SIG-M5 treated with dmso at 0.1 percent for 504 hours (cell line): ENCODE results near the gene KMT2B.
"Not testable (repeated sequence)": the region's sequence is repeated elsewhere in the genome, so short reads cannot be mapped to it uniquely, and the experiment has no call there.

ENCODE experiments used
- DNase-seq: peaks from one replicate; lab custom pipeline; 2025; ENCODE audit not compliant: unreplicated experiment; lab: John Stamatoyannopoulos, UW

Gene KMT2B

GRCh38 chr19:35710784-35711723, 6.7 kb upstream of the KMT2B start:
- DNase-seq: no peak

- no peak for DNase-seq
Measured at GRCh38 chr19:35712567-35713505, 5.0 kb upstream of the KMT2B start.

- no peak for DNase-seq
Measured at GRCh38 chr19:35713506-35713850, 4.3 kb upstream of the KMT2B start.

GRCh38 chr19:35713904-35714495, 3.8 kb upstream of the KMT2B start:
- no peak for DNase-seq

GRCh38 chr19:35714601-35715354, 3.0 kb upstream of the KMT2B start:
- peak; percentile 46 for DNase-seq

- no peak for DNase-seq
Measured at GRCh38 chr19:35715355-35715809, 2.4 kb upstream of the KMT2B start.

GRCh38 chr19:35715981-35716800, 1.6 kb upstream of the KMT2B start:
- no peak for DNase-seq

GRCh38 chr19:35716801-35717664, 770 bp upstream of the KMT2B start:
- peak; percentile 94 for DNase-seq

GRCh38 chr19:35718345-35719041, 690 bp downstream of the KMT2B start:
- DNase-seq: no peak

GRCh38 chr19:35719402-35720162, 1.8 kb downstream of the KMT2B start:
- DNase-seq: no peak

GRCh38 chr19:35720163-35720524, 2.3 kb downstream of the KMT2B start:
- no peak for DNase-seq

GRCh38 chr19:35720648-35721047, 2.8 kb downstream of the KMT2B start:
- no peak for DNase-seq

- DNase-seq: no peak
Measured at GRCh38 chr19:35721374-35721773, 3.6 kb downstream of the KMT2B start.

GRCh38 chr19:35722461-35722860, 4.7 kb downstream of the KMT2B start:
- no peak for DNase-seq

- DNase-seq: no peak
Measured at GRCh38 chr19:35722897-35723296, 5.1 kb downstream of the KMT2B start.

- DNase-seq: no peak
Measured at GRCh38 chr19:35723671-35724070, 5.9 kb downstream of the KMT2B start.

GRCh38 chr19:35724132-35724531, 6.3 kb downstream of the KMT2B start:
- not testable (repeated sequence) for DNase-seq

GRCh38 chr19:35724560-35724959, 6.8 kb downstream of the KMT2B start:
- no peak for DNase-seq
